Naive thymus-derived CD4-positive, alpha-beta T cell (primary cell): Measurements from ENCODE around the gene CD70. TPM values are rescaled to one million over a fixed set of nuclear protein-coding genes. Genes with fewer than 3 reads are reported as not detected.
A peak's percentile ranks its signal among the peaks of the same experiment; 100 is the strongest.
"Not testable (repeated sequence)": the region's sequence is repeated elsewhere in the genome, so short reads cannot be mapped to it uniquely, and the experiment has no call there.

Experiments used
- ATAC-seq: fragments of 150-1000 bp; cut with Tn5 transposase; 2 replicates; pipeline ENCODE4 v1.10.0; 2021; ENCODE audit warnings: mild to moderate bottlenecking, moderate library complexity
- CTCF ChIA-PET: fragments of 350-600 bp; sonication (Branson Sonifier 250); formaldehyde crosslinking; loops from one replicate; lab custom pipeline; 2021; ENCODE audit warnings: antibody characterized with exemption; lab: Charles Lee
- POLR2A ChIA-PET: fragments of 350-600 bp; sonication (Branson Sonifier 250); formaldehyde crosslinking; loops from one replicate; lab custom pipeline; 2021; ENCODE audit warnings: antibody characterized with exemption, inconsistent platforms; lab: Charles Lee
- DNase-seq, 9 donors: peaks; one replicate each; pipeline versions ENCODE4 v3.0.0 to v3.0.0-alpha.2; 2020 to 2022; ENCODE audit warnings: mixed read lengths in 1 of 9
- H3K27ac ChIP-seq: one replicate; pipeline ENCODE4 v1.7.0; 2013; ENCODE audit warnings: mild to moderate bottlenecking, low read depth, low read length, moderate library complexity
- H3K27me3 ChIP-seq, 2 donors: one replicate each; pipeline ENCODE4 v1.7.0; 2013; ENCODE audit warnings: low read length in 2 of 2, mild to moderate bottlenecking in 2 of 2, moderate library complexity in 2 of 2; ENCODE audit not compliant: control insufficient read depth in 2 of 2, insufficient read depth in 2 of 2
- H3K36me3 ChIP-seq, 3 experiments: 1 replicate in 2 of 3; 2 replicates in 1 of 3; pipeline ENCODE4 v1.7.0; 2013; ENCODE audit warnings: low read length in 3 of 3, mild to moderate bottlenecking in 3 of 3, moderate library complexity in 1 of 3; ENCODE audit not compliant: insufficient read depth in 3 of 3, control insufficient read depth in 2 of 3
- H3K4me1 ChIP-seq, 2 donors: one replicate each; pipeline ENCODE4 v1.7.0; 2013; ENCODE audit warnings: low read length in 2 of 2, mild to moderate bottlenecking in 2 of 2, moderate library complexity in 1 of 2; ENCODE audit not compliant: control insufficient read depth in 2 of 2, insufficient read depth in 2 of 2
- H3K4me3 ChIP-seq: 2 replicates; pipeline ENCODE4 v1.7.0; 2013; ENCODE audit warnings: mild to moderate bottlenecking, low read length
- H3K9me3 ChIP-seq, 3 experiments: 1 replicate in 2 of 3; 2 replicates in 1 of 3; pipeline ENCODE4 v1.7.0; 2013; ENCODE audit warnings: low read length in 3 of 3; ENCODE audit not compliant: control insufficient read depth in 2 of 3
- H3K27ac Mint-ChIP-seq, 9 donors: one replicate each; pipeline ENCODE4 v1.8.0; 2020 to 2022; ENCODE audit warnings: mixed read lengths in 9 of 9, mild to moderate bottlenecking in 8 of 9, moderate library complexity in 5 of 9, inconsistent platforms in 2 of 9
- H3K27me3 Mint-ChIP-seq, 5 donors: one replicate each; pipeline ENCODE4 v1.8.0; 2021 to 2022; ENCODE audit warnings: mixed read lengths in 5 of 5, mild to moderate bottlenecking in 1 of 5
- H3K36me3 Mint-ChIP-seq, 5 donors: one replicate each; pipeline ENCODE4 v1.8.0; 2020 to 2022; ENCODE audit warnings: mixed read lengths in 5 of 5, mild to moderate bottlenecking in 3 of 5, inconsistent platforms in 1 of 5
- H3K4me1 Mint-ChIP-seq, 7 donors: one replicate each; pipeline ENCODE4 v1.8.0; 2020 to 2022; ENCODE audit warnings: mixed read lengths in 7 of 7, mild to moderate bottlenecking in 3 of 7, inconsistent platforms in 1 of 7
- H3K4me3 Mint-ChIP-seq, 10 donors: one replicate each; pipeline ENCODE4 v1.8.0; 2020 to 2022; ENCODE audit warnings: mild to moderate bottlenecking in 10 of 10, mixed read lengths in 10 of 10, moderate library complexity in 6 of 10, inconsistent platforms in 2 of 10
- H3K9me3 Mint-ChIP-seq, 11 donors: one replicate each; pipeline ENCODE4 v1.8.0; 2020 to 2022; ENCODE audit warnings: mixed read lengths in 11 of 11, mild to moderate bottlenecking in 4 of 11, inconsistent platforms in 1 of 11, moderate library complexity in 1 of 11
- intact Hi-C, 2 donors: fragments of 100-400 bp; cut with micrococcal nuclease; formaldehyde crosslinking; loops; one replicate each; pipeline ENCODE4 v1.15.1; 2023
- polyA plus RNA-seq, 2 donors: library from polyadenylated mRNA; unstranded; fragments of 300-500 nt; fragmentation: Illumina TruSeq; gene quantifications; one replicate each; pipeline ENCODE4 v1.2.3, GENCODE V29; 2021
- total RNA-seq, 6 experiments: library from RNA in 5 of 6; stranded (reverse) in 5 of 6; gene quantifications; 1 replicate in 5 of 6; 2 replicates in 1 of 6; pipeline ENCODE4 v1.2.3 and lab custom pipeline; 2021 to 2026

Gene CD70
- total and polyA plus RNA-seq, 7 experiments from 2014 or later, result 1.2 to 39.6 TPM; not detected in 5

DNA sequence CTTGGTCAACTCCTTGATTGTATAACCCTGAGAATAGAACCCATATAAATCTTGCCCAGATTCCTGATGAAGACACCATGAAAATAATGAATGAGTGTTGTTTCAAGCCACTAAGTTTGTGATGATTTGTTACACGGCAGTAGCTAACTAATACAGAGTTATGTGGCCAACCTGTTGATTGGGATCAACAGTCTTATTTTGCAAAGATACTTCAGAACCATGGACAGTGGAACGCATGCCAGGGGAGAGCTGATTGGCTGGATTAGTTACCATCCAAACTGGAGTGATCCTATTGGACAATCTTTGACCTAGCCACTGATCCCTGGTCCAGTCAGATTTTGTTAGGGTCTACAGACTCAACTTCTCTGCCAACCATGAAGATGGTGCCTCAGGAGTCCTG, 26.6 kb downstream of the CD70 start:
- no peaks in the 10 kb centered on the region for H3K9me3 ChIP-seq
- peaks cover 0 to 4% (median 0%) of the 10 kb centered on the region in 5 donors for H3K36me3 Mint-ChIP-seq
- H3K4me3 ChIP-seq, result no peak overlapping the region
- intact Hi-C loops, result no loop called here
- H3K4me1 Mint-ChIP-seq, result peaks cover 0 to 3% (median 0%) of the 10 kb centered on the region in 7 donors
- H3K4me1 ChIP-seq, result no peaks in the 10 kb centered on the region
- DNase-seq, result peak in 1 of 9 donors; percentile 23
- H3K27ac ChIP-seq, result no peak overlapping the region
- H3K4me3 Mint-ChIP-seq, result no peak overlapping the region
- POLR2A ChIA-PET, result no interaction called here
- peak overlapping the region in 1 of 9 donors; percentile 28 for H3K27ac Mint-ChIP-seq
- no peaks in the 10 kb centered on the region for H3K36me3 ChIP-seq
- CTCF ChIA-PET, result no interaction called here
- peaks cover 2 to 21% (median 9%) of the 10 kb centered on the region in 11 donors for H3K9me3 Mint-ChIP-seq
- no peak for ATAC-seq
- no peaks in the 10 kb centered on the region for H3K27me3 ChIP-seq
- peaks cover 12 to 24% (median 14%) of the 10 kb centered on the region in 5 donors for H3K27me3 Mint-ChIP-seq

DNA sequence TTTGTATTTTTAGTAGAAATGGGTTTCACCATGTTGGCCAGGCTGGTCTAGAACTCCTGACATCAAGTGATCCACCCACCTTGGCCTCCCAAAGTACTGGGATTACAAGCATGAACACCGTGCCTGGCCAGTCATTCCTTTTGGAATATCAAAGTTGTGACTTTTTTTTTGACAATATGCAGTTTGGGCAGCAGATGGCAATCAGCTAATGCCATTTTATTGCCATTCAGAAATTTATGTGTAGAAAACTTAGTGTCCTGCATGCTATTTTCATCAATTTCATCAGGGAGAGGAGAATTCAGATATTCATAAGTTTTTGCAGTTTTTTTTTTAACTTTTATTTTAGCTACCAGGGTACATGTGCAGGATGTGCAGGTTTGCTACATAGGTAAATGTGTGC, 28.5 kb downstream of the CD70 start:
- Mint-ChIP-seq H3K27me3 (peaks cover 7 to 19% (median 14%) of the 10 kb centered on the region in 5 donors), H3K9me3 (peaks cover 2 to 21% (median 9%) of the 10 kb centered on the region in 11 donors)
- H3K27ac Mint-ChIP-seq, CTCF ChIA-PET, H3K9me3 ChIP-seq, intact Hi-C loops, H3K4me1 ChIP-seq, DNase-seq, H3K36me3 Mint-ChIP-seq, H3K36me3 ChIP-seq, H3K27ac ChIP-seq, ATAC-seq, H3K27me3 ChIP-seq, POLR2A ChIA-PET, H3K4me1 Mint-ChIP-seq, H3K4me3 ChIP-seq, H3K4me3 Mint-ChIP-seq: not testable (repeated sequence)

DNA sequence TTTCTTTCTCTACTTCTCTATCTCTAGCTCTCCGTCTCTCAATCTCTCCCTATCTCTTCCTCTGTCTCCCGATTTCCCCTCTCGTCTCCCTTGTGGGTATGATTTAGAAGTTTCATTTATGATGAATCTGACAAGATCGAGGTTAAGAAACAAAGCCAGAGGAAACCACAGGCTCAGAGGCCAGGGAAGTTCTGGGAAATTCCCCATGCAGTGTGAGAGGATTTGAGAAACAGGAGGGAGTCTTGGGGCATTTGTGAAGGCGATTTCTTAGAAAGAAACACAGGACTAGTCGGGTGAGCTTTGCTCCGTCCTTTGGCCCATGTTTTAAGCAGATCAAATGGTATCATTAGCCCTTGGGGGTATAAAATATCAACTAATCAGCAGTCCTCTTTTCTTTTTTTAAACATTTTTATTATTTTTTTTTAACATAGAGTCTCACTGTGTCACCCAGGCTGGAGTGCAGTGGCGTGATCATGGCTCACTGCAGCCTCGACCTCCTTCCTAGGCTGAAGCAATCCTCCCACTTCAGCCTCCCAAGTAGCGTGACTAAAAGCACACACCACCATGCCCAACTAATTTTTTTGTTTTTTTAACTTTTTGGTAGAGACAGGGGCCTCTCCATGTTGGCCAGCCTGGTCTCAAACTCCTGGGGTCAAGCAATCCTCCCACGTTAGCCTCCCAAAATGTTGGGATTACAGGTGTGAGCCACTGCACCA, 34.3 kb downstream of the CD70 start:
- Mint-ChIP-seq H3K9me3 (no peaks in the 10 kb centered on the region), H3K4me3 (no peak overlapping the region), H3K36me3 (no peaks in the 10 kb centered on the region), H3K27me3 (peaks cover 0 to 4% (median 0%) of the 10 kb centered on the region in 5 donors), H3K27ac (no peak overlapping the region), H3K4me1 (peaks cover 0 to 11% (median 6%) of the 10 kb centered on the region in 7 donors)
- POLR2A ChIA-PET, result no interaction called here
- CTCF ChIA-PET, result interaction anchor here (0.6 kb wide), 1 partner anchor 785 kb away, joined by 3 read pairs; no protein-coding TSS in a partner anchor
- H3K4me3 ChIP-seq, result no peak overlapping the region
- ATAC-seq, result no peak
- no peaks in the 10 kb centered on the region for H3K9me3 ChIP-seq
- no peak overlapping the region for H3K27ac ChIP-seq
- no peaks in the 10 kb centered on the region for H3K27me3 ChIP-seq
- peak in 1 of 9 donors; percentile 37 for DNase-seq
- intact Hi-C loops, result no loop called here
- H3K36me3 ChIP-seq, result no peaks in the 10 kb centered on the region
- peaks cover 5 to 12% of the 10 kb centered on the region in 2 donors for H3K4me1 ChIP-seq

DNA sequence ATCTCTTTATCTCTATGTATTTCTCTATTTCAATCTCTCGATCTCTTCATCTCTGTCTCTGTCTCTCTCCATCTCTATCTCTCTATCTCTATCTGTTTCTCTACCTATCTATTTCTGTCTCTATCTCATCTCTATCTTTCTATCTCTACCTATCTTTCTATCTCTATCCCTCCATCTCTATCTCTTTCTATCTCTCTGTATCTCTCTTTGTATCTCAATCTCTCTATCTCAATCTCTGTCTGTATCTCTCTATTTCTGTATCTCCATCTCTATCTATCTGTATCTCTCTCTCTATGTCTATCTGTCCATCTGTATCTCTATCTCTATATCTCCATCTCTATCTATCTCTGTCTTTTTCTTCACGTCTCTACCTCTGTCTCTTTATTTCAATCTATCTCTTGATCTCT, 34.9 kb downstream of the CD70 start:
- no peaks in the 10 kb centered on the region for H3K36me3 ChIP-seq
- Mint-ChIP-seq H3K27ac (no peak overlapping the region), H3K4me3 (no peak overlapping the region), H3K36me3 (no peaks in the 10 kb centered on the region), H3K9me3 (no peaks in the 10 kb centered on the region), H3K27me3 (peaks cover 0 to 3% (median 0%) of the 10 kb centered on the region in 5 donors), H3K4me1 (peaks cover 0 to 11% (median 6%) of the 10 kb centered on the region in 7 donors)
- ChIA-PET POLR2A (no interaction called here), CTCF (no interaction called here)
- intact Hi-C loops, result no loop called here
- no peak overlapping the region for H3K27ac ChIP-seq
- no peaks in the 10 kb centered on the region for H3K27me3 ChIP-seq
- H3K9me3 ChIP-seq, result no peaks in the 10 kb centered on the region
- DNase-seq, result no peak
- peaks cover 11 to 14% of the 10 kb centered on the region in 2 donors for H3K4me1 ChIP-seq
- ATAC-seq, result no peak
- H3K4me3 ChIP-seq, result no peak overlapping the region

DNA sequence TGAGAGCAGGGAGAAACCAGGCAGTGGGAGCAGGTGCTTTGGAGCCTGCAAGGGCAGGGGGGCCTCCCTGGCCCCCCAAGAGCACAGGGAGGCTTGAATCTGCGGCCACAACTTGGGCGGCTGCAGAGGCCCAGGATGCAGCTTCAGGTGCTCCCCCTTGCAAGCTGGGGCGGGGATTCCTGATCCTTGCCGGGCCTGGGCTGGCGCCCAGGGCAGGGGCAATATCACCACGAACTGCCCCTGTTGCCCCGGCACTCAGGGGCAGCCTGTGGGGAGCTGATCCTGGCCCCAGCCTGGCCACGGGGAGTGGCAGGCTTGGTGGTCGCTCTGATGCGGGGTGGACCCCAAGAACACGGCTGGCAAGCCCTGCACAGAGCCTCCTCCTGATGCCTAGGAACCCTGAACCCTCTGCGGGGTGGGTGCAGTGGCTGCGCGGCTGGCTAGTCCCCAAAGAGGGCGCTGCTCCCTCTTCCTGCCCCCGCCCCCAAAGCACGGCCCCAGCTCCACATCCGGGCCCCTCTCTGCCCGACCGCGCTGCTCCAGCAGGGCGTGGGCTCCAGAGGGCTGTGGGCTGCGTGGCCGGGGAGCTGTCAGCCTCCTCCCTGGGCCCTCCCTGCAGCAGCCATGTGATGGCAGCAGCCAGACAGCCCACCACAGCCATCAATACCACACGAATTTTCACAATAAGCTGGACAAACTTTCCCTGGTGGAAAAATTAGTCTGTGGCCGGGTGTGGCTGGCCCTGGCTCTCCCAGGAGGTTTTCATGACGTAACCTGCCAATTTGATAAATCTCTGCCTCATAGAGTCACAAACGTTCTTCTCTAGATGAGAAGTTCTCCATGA, 39.1 kb downstream of the CD70 start:
- Histone ChIP-seq H3K4me1 (peaks cover 11 to 14% of the 10 kb centered on the region in 2 donors), H3K36me3 (no peaks in the 10 kb centered on the region), H3K27me3 (no peaks in the 10 kb centered on the region), H3K9me3 (no peaks in the 10 kb centered on the region), H3K4me3 (no peak overlapping the region), H3K27ac (peak overlapping the region; percentile 21)
- ChIA-PET POLR2A (interaction anchor here (1.2 kb wide), 1 partner anchor 21 kb away, joined by 4 read pairs; the partner anchor contains the start of gene TNFSF9), CTCF (interaction anchor here (0.6 kb wide), 1 partner anchor 35 kb away, joined by 5 read pairs; no protein-coding TSS in a partner anchor)
- Mint-ChIP-seq H3K27ac (no peak overlapping the region), H3K4me3 (peak overlapping the region in 6 of 10 donors; percentile 4 to 47 (median 38)), H3K9me3 (peaks cover 0 to 4% (median 0%) of the 10 kb centered on the region in 11 donors), H3K27me3 (peaks cover 0 to 3% (median 0%) of the 10 kb centered on the region in 5 donors), H3K4me1 (peaks cover 0 to 16% (median 9%) of the 10 kb centered on the region in 7 donors), H3K36me3 (peaks cover 0 to 5% (median 0%) of the 10 kb centered on the region in 5 donors)
- DNase-seq (peak; percentile 31 to 62 (median 56)), ATAC-seq (peak; percentile 97)
- intact Hi-C loops, result loop anchor here (1.0 to 5.0 kb wide), 2 partner anchors 40 to 184 kb away; partner anchors contain the start of gene CD70 (in 1 of the 2)

DNA sequence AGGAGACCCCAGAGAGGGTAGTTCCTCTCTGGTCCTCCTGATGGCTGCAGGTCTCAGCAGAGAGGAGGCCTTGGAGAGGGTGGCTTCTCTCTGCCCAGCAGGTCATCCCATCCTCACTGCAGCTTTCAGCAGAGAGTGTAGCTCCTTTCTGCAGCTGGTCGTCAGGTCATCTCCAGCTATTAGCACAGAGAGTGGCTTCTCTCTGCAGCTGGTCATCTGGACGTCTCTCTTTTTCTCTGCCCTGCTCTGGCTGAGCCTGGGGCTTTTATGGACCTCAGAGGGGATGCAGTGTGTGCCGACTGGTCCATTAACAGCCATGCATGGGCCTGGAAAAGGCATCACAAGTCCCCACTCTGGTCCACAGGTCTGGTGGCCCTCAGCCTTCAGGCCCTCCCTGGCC, 39.9 kb downstream of the CD70 start:
- Histone ChIP-seq H3K27ac (no peak overlapping the region), H3K9me3 (no peaks in the 10 kb centered on the region), H3K36me3 (no peaks in the 10 kb centered on the region), H3K4me3 (no peak overlapping the region), H3K27me3 (no peaks in the 10 kb centered on the region), H3K4me1 (peaks cover 10 to 11% of the 10 kb centered on the region in 2 donors)
- ChIA-PET CTCF (interaction anchor here (0.6 kb wide), 2 partner anchors 35 to 36 kb away, joined by 4 to 5 read pairs; no protein-coding TSS in a partner anchor), POLR2A (no interaction called here)
- Mint-ChIP-seq H3K4me1 (peaks cover 0 to 16% (median 9%) of the 10 kb centered on the region in 7 donors), H3K27me3 (peaks cover 0 to 3% (median 0%) of the 10 kb centered on the region in 5 donors), H3K9me3 (peaks cover 0 to 6% (median 0%) of the 10 kb centered on the region in 11 donors), H3K4me3 (no peak overlapping the region), H3K27ac (no peak overlapping the region), H3K36me3 (peaks cover 0 to 5% (median 0%) of the 10 kb centered on the region in 5 donors)
- DNase-seq (no peak), ATAC-seq (no peak)
- intact Hi-C loops, result loop anchor here in 1 of 2 donors (5.0 kb wide), 1 partner anchor 41 kb away; the partner anchor contains the start of gene CD70
